PFSK-1 (cell line): ENCODE data around the gene C19orf25.

Experiments used
- FOXP2 ChIP-seq: optimal IDR thresholded peaks from 2 replicates; pipeline ENCODE3; 2011; ENCODE audit warnings: borderline replicate concordance, control low read depth, inconsistent platforms; ENCODE audit not compliant: insufficient read depth; ENCODE audit errors: extremely low read length, extremely low read depth
- POLR2AphosphoS5 ChIP-seq: IDR thresholded peaks from 2 replicates; pipeline ENCODE4 v1.6.1; 2012; ENCODE audit warnings: low read depth, mild to moderate bottlenecking, control low read depth, low read length, moderate library complexity
- REST ChIP-seq, 2 experiments: IDR thresholded peaks; 2 replicates each; pipeline versions ENCODE4 v1.6.1 to v1.8.0; 2011 to 2012; ENCODE audit warnings: low read depth in 2 of 2, low read length in 2 of 2, control low read depth in 1 of 2, inconsistent platforms in 1 of 2, mild to moderate bottlenecking in 1 of 2, moderate library complexity in 1 of 2; ENCODE audit not compliant: insufficient read depth in 1 of 2
- SIN3A ChIP-seq: IDR thresholded peaks from 2 replicates; pipeline ENCODE4 v1.6.1; 2012; ENCODE audit warnings: mild to moderate bottlenecking, low read length, moderate library complexity, borderline replicate concordance; ENCODE audit not compliant: insufficient read depth
- TAF1 ChIP-seq: IDR thresholded peaks from 2 replicates; pipeline ENCODE4 v1.6.1; 2012; ENCODE audit warnings: low read length, control low read depth, borderline replicate concordance; ENCODE audit not compliant: insufficient read depth

GRCh38 chr19:1491114-1491848, 12.3 kb upstream of the C19orf25 start, which contains the start of gene REEP6:
- TF ChIP-seq SIN3A (no peak), TAF1 (0 out of 2 replicates have a peak, but pooled peaks have one; percentile 51), REST (IDR thresholded peaks at IDR 0.05; ENCODE audit: insufficient read depth in 1 of 2, low read depth in 2 of 2, low read length in 2 of 2) (no peak), POLR2AphosphoS5 (peak; percentile 49; the same call in 1 of the 2 replicates), FOXP2 (no peak)
